Glutamatergic neuron (in vitro differentiated cells): ENCODE measurements around the gene HIVEP3. TPM values are rescaled to one million over a fixed set of nuclear protein-coding genes. Genes with fewer than 3 reads are reported as not detected.

Experiments used
- DNase-seq: peaks from one replicate; pipeline ENCODE4 v3.0.0; 2022
- H3K27ac Mint-ChIP-seq: one replicate; pipeline ENCODE4 v1.8.0; 2020; ENCODE audit warnings: mild to moderate bottlenecking, mixed read lengths, inconsistent platforms; ENCODE audit not compliant: unreplicated experiment
- H3K27me3 Mint-ChIP-seq: one replicate; pipeline ENCODE4 v1.8.0; 2020; ENCODE audit warnings: mild to moderate bottlenecking, moderate library complexity, mixed read lengths, inconsistent platforms; ENCODE audit not compliant: unreplicated experiment
- H3K36me3 Mint-ChIP-seq: one replicate; pipeline ENCODE4 v1.8.0; 2020; ENCODE audit warnings: mild to moderate bottlenecking, mixed read lengths, inconsistent platforms; ENCODE audit not compliant: unreplicated experiment
- H3K4me1 Mint-ChIP-seq: one replicate; pipeline ENCODE4 v1.8.0; 2020; ENCODE audit warnings: mild to moderate bottlenecking, low read depth, mixed read lengths, inconsistent platforms; ENCODE audit not compliant: unreplicated experiment
- H3K4me3 Mint-ChIP-seq: one replicate; pipeline ENCODE4 v1.8.0; 2020; ENCODE audit warnings: mild to moderate bottlenecking, mixed read lengths, inconsistent platforms; ENCODE audit not compliant: unreplicated experiment
- H3K9me3 Mint-ChIP-seq: one replicate; pipeline ENCODE4 v1.8.0; 2020; ENCODE audit warnings: mild to moderate bottlenecking, moderate library complexity, mixed read lengths, inconsistent platforms; ENCODE audit not compliant: unreplicated experiment
- total RNA-seq: library from RNA; stranded (reverse); fragmentation: NEBNext Ultra II Directional; extraction: Animal tissue kit (Norgen Biotek cat#: 25700); gene quantifications from one replicate; pipeline ENCODE4 v1.2.1, GENCODE V29; 2021; ENCODE audit not compliant: unreplicated experiment
- TF ChIP-seq, protein P1 (sequence below): fragments of 200-600 bp; sonication (generic); IDR thresholded peaks from one replicate; pipeline ENCODE4 v1.5.0; 2021; ENCODE audit not compliant: partially characterized antibody, unreplicated experiment

Gene HIVEP3
- total RNA-seq, 1 donor from 2014 or later, result 15.1 TPM

- TF ChIP-seq, protein P1, sequence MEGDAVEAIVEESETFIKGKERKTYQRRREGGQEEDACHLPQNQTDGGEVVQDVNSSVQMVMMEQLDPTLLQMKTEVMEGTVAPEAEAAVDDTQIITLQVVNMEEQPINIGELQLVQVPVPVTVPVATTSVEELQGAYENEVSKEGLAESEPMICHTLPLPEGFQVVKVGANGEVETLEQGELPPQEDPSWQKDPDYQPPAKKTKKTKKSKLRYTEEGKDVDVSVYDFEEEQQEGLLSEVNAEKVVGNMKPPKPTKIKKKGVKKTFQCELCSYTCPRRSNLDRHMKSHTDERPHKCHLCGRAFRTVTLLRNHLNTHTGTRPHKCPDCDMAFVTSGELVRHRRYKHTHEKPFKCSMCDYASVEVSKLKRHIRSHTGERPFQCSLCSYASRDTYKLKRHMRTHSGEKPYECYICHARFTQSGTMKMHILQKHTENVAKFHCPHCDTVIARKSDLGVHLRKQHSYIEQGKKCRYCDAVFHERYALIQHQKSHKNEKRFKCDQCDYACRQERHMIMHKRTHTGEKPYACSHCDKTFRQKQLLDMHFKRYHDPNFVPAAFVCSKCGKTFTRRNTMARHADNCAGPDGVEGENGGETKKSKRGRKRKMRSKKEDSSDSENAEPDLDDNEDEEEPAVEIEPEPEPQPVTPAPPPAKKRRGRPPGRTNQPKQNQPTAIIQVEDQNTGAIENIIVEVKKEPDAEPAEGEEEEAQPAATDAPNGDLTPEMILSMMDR, result no peak
- Mint-ChIP-seq H3K27me3 (peaks cover 26% of the 10 kb centered on the region), H3K27ac (no peak overlapping the region), H3K9me3 (peaks cover 22% of the 10 kb centered on the region), H3K4me3 (no peak overlapping the region), H3K4me1 (peaks cover 41% of the 10 kb centered on the region), H3K36me3 (peaks cover 8% of the 10 kb centered on the region)
- no peak for DNase-seq
Observed at GRCh38 chr1:41711581-41711980, 207.1 kb downstream of the HIVEP3 start.

DNA sequence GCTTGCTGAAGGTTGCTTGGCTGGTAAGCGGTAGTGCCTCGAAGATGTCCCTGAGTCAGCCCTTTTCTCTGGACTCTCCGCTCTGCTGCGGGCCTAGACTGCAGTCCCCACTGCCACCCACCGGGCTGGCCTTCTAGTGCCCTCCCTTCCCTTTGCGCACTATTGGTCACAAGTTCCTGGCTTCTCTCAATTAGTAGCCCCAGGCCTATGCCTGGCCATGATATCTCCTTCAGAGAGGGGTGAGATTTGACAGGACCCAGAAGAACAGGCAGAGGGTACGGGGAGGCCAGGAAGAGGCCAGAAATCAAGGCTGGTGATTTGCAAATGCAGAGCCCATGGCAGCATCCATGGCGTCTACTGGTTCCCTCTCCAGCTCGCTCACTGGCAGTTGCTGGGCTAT is 207.7 kb downstream of the HIVEP3 start:
- H3K27me3 Mint-ChIP-seq, result peaks cover 25% of the 10 kb centered on the region
- TF ChIP-seq, protein P1, result no peak
- peaks cover 36% of the 10 kb centered on the region for H3K4me1 Mint-ChIP-seq
- peaks cover 22% of the 10 kb centered on the region for H3K9me3 Mint-ChIP-seq
- no peak overlapping the region for H3K4me3 Mint-ChIP-seq
- no peak for DNase-seq
- peaks cover 8% of the 10 kb centered on the region for H3K36me3 Mint-ChIP-seq
- no peak overlapping the region for H3K27ac Mint-ChIP-seq

GRCh38 chr1:41709873-41710272 is 208.8 kb downstream of the HIVEP3 start:
- peaks cover 14% of the 10 kb centered on the region for H3K9me3 Mint-ChIP-seq
- DNase-seq, result no peak
- H3K4me1 Mint-ChIP-seq, result peaks cover 28% of the 10 kb centered on the region
- H3K27me3 Mint-ChIP-seq, result peaks cover 20% of the 10 kb centered on the region
- H3K36me3 Mint-ChIP-seq, result peaks cover 4% of the 10 kb centered on the region
- TF ChIP-seq, protein P1, result no peak
- no peak overlapping the region for H3K27ac Mint-ChIP-seq
- H3K4me3 Mint-ChIP-seq, result no peak overlapping the region

- peaks cover 18% of the 10 kb centered on the region for H3K27me3 Mint-ChIP-seq
- H3K9me3 Mint-ChIP-seq, result peaks cover 9% of the 10 kb centered on the region
- H3K4me1 Mint-ChIP-seq, result peaks cover 25% of the 10 kb centered on the region
- no peak for DNase-seq
- no peak overlapping the region for H3K27ac Mint-ChIP-seq
- TF ChIP-seq, protein P1, result no peak
- H3K4me3 Mint-ChIP-seq, result no peak overlapping the region
- peaks cover 4% of the 10 kb centered on the region for H3K36me3 Mint-ChIP-seq
Observed at GRCh38 chr1:41709331-41709730, 209.4 kb downstream of the HIVEP3 start.

DNA sequence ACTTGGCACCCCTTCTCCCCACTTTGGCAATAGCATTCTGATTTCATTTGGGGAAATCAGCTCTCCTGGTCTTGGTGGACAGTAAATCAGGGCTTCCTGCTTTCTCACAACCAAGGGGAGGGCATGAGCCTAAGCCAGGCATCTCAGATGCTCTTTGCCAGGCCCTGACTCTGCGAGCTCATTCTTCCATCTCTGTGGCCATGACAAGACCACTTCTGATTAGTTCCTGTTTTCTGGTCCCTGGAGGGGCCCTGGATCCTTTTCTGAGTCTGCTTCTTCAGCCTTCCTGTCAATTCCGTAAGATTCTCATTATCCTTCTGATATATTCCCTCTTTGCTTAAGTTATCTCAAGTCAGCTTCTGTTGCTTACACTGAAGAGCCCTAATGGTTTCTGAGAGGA is 210.4 kb downstream of the HIVEP3 start:
- H3K4me1 Mint-ChIP-seq, result peaks cover 19% of the 10 kb centered on the region

More for the DNA sequence above, 210.4 kb downstream of the HIVEP3 start:
- DNase-seq, result no peak
- Mint-ChIP-seq H3K27ac (no peak overlapping the region), H3K4me3 (no peak overlapping the region), H3K27me3 (peaks cover 15% of the 10 kb centered on the region), H3K36me3 (peaks cover 4% of the 10 kb centered on the region), H3K9me3 (peaks cover 3% of the 10 kb centered on the region)
- TF ChIP-seq, protein P1, result no peak
